Left kidney (tissue), 2 donors: ENCODE results near the gene CACNA1A. TPM values are rescaled to one million over a fixed set of nuclear protein-coding genes. Genes with fewer than 3 reads are reported as not detected.
"Not testable (repeated sequence)": the region's sequence is repeated elsewhere in the genome, so short reads cannot be mapped to it uniquely, and the experiment has no call there.

Source experiments
- DNase-seq: peaks from one replicate; pipeline ENCODE4 v3.0.0-alpha.2; 2013
- polyA plus RNA-seq: library from polyadenylated mRNA; unstranded; fragments of 120-200 nt; gene quantifications from one replicate; pipeline ENCODE4 v1.2.1, GENCODE V29; 2013; ENCODE audit not compliant: insufficient read length

Gene CACNA1A
- polyA plus RNA-seq, 1 donor: 2.9 TPM

DNA sequence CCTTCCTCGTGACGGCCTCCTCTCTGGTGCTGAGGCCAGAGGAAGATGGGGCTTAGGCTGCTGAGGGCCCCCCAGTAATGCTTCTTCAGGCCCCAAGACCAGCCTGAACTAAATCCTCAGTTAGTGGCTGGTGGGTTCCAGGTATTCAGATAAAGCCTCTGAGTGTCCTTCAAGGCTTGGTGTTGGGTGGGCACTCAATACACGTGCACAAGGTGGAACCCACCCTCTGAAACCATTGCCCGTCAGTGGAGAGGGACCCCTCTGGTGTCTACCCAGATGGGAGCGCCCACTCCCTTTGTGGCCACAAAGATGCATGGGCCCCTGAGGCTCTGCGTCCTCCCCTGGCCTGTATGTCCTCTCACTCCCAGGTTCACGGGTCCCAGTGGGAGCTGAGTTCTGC lies 277.0 kb downstream of the CACNA1A start:
- no peak for DNase-seq

DNA sequence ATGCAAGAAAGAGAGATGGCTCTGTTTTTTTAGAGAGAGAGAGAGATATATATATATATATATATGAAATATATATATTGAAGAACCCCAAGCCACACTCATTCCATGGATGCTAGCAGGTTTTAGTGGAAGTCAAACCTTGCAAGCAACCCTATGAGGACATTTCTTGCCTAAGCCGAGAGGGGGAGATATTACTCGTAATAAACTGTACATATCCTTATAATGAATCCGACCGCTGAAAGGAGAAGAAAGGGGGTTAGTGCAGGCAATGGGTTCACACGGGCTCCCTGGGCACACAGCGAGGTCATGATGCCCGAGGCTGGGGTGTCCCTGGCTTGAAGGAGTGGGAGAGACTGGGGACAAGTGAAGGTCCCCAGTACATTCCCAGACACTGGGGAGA lies 277.7 kb downstream of the CACNA1A start:
- DNase-seq: no peak

DNA sequence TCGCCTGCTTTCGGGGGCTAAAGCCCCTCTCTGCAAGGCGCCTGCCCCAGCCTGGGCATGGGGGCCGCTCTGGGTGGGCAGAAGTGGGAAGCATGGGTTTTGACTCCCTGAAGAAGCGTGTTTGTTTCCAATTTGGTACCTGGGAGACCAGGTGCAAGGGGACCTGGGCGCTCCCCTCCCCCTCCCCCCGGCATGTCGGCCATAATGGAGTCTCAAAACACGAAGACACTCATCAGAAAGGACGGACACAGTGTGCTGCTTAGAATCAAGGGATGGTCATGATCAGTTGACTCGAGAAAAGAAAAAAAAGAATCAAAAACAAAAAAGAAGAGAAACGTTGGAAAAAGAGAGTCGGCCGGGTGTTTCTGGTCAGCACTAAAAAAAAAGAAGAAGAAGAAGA lies 279.3 kb downstream of the CACNA1A start:
- no peak for DNase-seq

DNA sequence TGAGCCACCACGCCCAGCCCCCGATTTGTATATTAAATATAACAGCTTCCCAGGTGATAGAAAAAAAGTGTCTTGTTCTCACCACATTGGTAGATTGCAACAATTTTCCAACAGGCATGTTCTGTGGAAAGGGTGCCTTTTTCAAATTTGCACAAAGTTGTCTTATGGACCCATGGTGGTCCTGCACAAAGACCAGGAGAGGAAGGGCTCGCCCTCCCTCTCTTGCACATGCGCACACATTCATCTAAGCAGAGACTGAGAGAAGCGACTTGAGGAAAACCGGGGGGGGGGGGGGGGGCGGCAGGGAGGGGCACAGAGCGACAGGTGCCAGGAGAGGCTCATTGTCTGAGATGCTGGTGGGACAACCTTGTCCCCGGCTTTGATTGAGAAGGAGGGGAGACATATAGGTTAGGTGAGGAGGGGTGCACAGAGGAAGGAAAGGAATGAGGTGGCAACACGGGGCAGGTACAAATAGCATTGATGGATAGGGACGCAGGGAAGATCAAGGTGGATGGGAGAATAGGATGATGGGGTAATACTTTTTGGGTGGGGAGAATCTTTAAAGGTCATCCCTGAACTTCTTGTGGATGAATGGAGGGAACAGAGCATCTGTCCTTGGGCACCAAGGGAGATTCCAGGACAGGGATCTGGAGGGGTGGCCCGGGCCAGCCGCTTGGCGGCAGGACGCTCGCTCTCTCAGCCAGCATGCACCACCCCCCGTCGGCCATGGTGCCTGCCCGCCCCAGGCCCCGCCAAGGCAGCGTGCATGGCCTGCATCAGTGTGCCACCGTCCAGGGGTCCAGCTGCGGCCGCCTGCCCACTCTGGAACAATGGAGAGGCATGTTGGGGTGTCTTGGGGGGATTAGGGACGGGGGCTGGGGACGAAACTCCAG lies 280.1 kb downstream of the CACNA1A start:
- DNase-seq: no peak

DNA sequence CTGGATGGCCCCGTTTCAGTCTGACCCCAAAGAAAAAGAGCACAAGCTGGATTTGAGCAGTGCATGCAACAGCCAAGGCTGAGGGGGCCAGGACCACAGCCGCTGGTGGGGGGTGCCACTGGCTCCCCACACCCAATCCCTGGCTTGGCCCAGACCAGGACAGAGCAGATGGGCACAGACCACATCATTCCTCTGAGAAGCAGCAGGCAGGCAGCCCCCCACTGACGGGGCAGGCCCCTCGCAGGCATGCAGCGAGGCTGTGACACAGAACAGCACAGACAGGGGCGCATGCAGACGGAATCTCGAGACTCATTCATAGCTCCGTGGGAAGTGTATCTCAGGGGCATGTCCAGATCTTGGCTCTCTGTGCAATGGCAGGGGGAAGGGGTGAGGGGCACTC lies 281.2 kb downstream of the CACNA1A start:
- no peak for DNase-seq

DNA sequence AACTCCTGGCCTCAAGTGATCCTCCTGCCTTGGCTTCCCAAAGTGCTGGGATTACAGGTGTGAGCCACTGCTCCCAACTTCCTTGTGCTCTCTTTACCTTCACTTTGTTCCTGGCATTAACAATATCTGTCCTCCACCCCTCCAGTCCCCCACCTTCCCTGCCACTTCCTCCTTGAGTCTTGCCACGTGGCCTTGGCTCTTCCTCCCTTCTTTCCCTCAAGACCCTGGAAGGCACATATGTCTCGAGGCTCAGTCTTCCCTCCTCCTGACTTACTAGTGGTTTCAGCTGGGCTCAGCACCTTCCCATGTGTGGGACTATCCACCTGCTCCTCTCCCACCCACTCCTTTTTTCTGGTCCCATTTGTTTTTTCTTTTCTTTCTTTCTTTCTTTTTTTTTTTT lies 285.4 kb downstream of the CACNA1A start:
- no peak for DNase-seq

DNA sequence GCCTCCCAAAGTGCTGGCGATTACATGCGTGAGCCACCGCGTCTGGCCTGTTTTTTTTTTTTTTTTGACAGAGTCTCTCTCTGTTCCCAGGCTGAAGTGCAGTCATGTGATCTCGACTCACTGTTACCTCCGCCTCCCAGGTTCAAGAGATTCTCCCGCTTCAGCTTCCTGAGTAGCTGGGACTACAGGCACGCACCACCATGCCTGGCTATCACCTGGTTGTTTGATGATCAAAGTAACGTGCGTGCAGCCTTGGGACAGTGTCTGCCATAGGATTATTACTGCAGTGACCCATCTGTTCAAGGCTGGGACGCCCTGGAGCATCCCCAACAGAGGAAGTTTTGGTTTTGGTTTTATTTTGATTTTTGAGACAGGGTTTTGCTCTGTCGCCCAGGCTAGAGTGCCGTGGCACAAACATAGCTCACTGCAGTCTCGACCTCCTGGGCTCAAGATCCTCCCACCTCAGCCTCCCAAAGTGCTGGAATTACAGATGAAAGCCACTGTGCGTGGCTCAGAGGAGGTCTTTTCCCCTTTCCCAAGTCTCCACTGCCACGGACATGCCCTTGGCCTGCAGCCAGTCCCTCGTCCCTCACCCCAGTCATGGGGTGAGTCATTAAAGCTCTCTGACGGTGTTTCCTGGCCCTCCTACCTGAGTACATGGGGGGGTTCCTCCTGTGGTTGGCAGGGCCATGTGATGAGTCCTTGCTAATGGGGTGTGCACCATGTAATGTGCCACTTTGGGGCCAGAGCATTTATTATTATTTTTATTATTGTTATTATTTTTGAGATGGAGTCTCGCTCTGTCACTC lies 290.5 kb downstream of the CACNA1A start:
- no peak for DNase-seq

DNA sequence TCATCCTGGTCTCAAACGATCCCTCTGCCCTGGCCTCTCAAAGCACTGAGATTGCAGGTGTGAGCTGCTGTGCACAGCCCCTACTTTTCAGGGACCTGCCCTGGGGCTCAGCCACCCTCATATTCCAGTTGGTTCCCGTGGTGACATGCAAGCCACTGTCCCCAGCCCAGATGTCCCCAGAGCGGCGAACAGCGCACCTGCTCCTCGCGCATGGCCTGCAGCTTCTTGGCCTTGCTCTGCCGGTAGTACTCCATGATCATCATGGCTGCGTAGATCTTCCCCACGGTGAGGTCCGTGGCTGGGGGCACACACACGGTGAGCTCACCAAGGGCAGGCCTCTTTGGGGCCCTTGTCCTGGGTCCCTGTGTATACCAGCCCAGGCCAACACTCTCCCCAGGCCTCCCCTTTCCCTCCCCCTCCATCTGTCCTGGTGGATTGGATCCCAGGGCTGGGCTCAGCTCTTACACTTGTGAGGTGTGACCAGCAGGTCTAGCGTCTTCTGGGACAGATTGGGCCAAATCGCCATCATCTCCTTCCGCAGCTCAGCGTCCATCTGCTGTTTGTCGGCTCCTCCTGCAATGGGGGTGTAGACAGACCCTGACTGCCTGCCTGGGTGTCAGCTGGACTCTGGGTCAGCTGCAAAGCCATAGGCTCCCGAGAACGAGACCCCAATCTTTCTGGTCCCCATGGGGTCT lies 292.1 kb downstream of the CACNA1A start:
- DNase-seq: no peak

DNA sequence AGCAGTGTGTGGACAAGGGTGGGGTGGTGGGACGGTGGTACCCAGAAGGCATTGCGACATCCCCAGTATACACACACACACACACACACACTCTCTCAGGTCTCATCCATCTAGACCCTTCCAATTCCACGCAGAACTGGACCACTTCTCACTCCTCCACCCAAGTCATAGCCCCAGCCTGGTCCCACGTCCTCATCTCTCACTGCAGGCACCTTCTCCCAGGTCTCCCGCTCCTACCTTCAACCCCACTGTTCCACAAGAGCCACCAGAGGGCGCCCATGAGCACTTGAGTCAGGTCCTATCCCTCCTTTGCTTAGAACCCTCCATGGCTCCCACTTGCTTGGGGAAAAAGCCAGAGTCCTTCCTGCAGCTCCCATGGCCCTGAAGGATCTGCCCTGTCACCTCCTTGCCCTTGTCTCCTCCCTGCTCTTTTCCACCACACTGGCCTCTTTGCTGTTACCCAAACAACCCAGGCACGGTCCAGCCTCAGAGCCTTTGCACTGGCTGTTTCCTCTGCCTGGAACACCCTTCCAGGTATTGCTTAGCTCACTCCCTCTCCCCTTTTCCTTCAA lies 293.4 kb downstream of the CACNA1A start:
- DNase-seq: no peak

DNA sequence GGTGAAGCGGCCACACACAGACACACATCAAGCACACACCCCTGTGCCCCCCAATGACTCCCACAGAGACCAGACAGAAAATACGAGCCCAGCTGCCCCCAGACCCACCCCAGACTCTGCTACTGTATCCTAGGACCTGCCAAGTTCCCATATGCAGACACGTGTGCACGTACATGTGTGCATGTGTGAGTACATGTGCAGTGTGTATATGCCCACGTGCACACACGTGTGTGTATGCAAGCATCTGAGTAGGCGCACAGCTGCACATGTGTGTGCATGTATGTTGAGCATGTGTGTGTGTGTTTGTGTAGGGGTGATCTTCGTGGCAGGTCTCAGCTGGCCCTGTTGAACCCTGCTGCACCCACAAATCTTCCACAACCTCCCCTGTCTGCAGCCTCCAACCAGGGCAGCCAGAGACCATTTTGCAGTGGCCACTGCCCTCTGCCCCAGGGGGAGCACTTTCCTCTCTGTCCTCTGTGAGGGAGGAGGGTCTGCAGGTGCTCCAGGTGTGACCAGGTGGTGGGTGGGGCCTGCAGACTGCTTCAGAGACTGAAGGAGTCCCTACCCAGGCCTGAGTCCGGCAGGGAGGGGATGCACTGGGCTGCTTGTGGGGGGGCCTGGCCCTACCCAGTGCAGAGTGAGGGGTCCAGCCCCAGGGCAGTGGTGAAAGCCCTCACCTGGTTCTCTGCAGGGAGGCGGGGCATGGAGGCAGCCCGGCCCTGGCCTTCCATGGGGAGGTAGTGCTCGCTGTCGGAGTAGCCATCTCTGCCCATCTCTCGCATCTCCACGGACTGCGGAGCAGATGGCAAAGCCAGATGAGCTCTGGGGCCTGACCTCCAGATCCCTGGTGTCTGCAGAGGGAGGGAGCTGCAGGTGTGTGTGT lies 294.6 kb downstream of the CACNA1A start:
- no peak for DNase-seq

- DNase-seq: no peak
These were observed 295.3 kb downstream of the CACNA1A start for GRCh38 chr19:13210941-13211340.

- no peak for DNase-seq
These were observed 295.9 kb downstream of the CACNA1A start for GRCh38 chr19:13210339-13210775.

DNA sequence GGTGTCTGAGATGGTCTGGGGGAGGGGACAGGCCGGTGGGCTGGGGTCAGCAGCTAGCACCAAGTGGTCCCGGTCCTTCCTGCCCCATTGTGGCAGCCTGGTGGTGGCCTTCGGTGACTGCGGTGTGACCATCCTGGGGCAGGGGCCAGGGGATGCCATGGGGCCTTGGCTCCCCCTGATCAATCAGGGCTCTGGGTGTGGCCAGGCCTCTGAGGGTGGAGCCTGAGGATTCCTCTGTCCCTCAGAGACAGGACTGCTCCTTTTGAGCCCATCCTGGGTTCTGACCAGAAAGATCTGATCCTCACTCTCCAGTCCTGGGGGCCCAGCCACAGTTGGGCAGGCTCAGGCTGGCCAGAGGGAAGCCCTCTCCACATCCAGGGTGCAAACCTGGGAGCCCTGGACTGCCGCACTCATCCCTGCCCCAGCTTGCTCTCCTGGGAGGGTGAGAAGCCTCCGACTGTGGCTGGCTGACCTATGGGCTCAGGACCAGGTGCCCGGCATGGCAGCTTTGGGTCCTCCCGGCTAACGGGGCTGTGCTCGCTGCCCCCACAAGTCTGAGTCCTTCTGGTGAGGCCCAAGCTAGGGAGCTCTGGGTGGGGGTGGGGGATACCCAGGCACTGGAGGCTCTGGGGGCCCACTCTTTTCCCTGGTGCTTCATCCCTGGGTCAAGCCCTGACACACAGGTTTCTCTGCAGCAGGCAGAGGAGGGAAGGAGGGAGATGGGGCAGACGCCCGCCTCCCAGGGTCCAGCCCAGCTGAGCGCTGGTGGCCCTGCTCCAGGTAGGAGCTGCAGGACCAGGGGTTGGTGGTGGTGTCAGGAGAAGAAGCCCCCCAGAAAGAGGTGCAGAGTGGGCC lies 296.6 kb downstream of the CACNA1A start:
- DNase-seq: no peak

DNA sequence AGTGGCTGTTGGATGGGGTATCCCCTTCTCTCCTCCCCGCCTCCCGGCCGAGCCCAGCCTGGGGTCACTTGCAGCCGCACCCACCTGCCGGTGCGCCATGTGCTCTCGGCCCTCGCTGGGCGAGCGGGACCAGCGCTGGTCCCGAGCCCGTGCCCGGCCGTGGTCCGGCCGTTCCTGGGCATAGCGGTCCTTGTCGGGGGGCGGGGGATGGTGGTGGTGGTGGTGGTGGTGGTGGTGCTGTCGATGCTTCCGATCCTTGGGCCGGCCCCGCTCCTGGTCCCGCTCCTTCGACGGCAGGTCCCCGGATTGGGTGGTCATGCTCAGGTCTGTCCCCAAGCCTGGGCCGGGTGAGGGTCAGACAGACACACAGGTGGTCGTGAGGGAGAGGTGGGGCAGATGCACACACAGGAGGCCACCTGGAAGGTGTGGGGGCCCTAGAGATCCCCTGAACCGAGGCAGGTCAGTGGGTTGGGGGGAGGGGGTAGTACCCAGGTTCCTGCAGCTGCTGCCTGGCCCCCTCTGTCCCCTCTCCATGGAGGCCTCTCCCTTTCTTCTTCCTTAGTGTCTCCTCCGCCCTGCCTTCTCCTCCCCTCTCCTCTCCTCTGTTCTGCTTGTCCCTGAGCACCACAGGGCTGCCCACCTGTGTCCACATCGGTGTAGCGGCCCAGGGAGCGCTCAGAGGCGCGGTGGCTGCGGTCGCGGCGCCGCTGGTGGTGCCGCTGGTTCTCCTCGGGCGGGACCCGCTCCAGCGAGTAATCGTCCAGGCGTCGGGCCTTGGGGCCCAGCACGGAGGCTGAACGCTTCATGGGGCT lies 297.4 kb downstream of the CACNA1A start:
- DNase-seq: no peak

GRCh38 chr19:13207846-13208671 lies 298.2 kb downstream of the CACNA1A start:
- DNase-seq: peak; percentile 83

- no peak for DNase-seq
These were observed 298.9 kb downstream of the CACNA1A start for GRCh38 chr19:13207237-13207845.

GRCh38 chr19:13206587-13206986 lies 299.7 kb downstream of the CACNA1A start:
- DNase-seq: no peak

- not testable (repeated sequence) for DNase-seq
These were observed 304.2 kb downstream of the CACNA1A start for GRCh38 chr19:13202112-13202511.
